Fibroblast of mammary gland (primary cell): ENCODE measurements around the gene SPRED2.

Experiments used
- DNase-seq: peaks from one replicate; pipeline ENCODE4 v3.0.0-alpha.2; 2010; ENCODE audit warnings: low read depth
- H3K4me3 ChIP-seq: 2 replicates; pipeline ENCODE4 v1.5.1; 2011; ENCODE audit warnings: low read depth, mild to moderate bottlenecking, low read length, moderate library complexity; ENCODE audit not compliant: control insufficient read depth
- TF ChIP-seq, protein P1 (sequence below): conservative IDR thresholded peaks from 2 replicates; pipeline ENCODE4 v1.5.1; 2011; ENCODE audit warnings: low read depth, low read length, inconsistent platforms; ENCODE audit not compliant: control insufficient read depth, insufficient read depth

Gene SPRED2

DNA sequence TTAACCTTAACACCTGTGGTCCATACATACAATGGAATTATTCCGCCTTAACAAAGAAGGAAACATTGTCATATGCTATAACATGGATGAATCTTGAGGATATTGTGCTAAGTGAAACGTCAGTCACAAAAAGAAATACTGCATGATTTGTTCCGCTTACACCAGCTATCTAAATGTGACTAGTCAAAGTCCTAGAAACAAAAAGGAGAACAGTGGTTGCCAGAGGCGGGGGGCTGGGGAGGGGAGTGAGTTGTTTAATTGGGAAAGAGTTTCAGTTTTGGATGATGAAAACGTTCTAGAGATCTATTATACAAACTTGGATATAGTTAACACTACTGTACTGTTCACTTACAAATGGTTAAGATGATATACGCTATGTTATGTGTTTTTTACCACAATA is 72.0 kb downstream of the SPRED2 start:
- no peak for DNase-seq
- no peak overlapping the region for H3K4me3 ChIP-seq
- TF ChIP-seq, protein P1, sequence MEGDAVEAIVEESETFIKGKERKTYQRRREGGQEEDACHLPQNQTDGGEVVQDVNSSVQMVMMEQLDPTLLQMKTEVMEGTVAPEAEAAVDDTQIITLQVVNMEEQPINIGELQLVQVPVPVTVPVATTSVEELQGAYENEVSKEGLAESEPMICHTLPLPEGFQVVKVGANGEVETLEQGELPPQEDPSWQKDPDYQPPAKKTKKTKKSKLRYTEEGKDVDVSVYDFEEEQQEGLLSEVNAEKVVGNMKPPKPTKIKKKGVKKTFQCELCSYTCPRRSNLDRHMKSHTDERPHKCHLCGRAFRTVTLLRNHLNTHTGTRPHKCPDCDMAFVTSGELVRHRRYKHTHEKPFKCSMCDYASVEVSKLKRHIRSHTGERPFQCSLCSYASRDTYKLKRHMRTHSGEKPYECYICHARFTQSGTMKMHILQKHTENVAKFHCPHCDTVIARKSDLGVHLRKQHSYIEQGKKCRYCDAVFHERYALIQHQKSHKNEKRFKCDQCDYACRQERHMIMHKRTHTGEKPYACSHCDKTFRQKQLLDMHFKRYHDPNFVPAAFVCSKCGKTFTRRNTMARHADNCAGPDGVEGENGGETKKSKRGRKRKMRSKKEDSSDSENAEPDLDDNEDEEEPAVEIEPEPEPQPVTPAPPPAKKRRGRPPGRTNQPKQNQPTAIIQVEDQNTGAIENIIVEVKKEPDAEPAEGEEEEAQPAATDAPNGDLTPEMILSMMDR, result no peak

DNA sequence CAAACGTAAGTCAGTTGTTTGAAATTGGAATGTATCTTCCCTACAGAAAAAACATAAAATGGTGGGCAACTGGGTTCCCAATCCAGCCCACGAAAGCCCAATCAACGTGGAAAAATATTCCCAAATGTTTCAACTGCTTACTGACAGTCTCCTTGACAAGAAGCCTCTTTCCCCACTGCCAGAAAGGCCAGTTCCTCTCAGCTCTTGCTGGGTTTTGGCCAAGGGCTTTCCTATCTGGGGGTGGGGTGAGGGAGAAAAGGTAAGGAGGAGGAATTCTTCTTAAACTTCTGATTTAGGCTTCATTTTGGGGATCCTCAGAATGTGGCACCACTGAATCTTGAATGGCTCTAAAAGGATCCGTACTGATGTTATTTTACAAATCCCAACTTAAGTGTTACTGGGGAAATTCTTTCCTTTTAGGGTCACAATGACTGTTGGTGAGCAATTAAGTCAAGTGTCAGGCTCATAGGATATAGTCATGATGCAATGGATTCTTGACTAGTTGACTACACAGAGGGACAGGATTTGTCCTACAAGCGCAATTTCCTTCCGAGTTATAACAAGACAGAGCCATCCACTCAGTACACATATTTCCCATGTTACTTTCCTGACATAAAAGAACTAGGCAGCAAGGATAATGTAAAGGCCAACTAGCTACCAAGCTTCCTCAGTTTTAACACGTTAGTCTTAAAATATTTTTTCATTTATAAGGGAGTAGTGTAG is 73.6 kb downstream of the SPRED2 start:
- TF ChIP-seq, protein P1, result no peak
- H3K4me3 ChIP-seq, result no peak overlapping the region
- DNase-seq, result peak; percentile 66

DNA sequence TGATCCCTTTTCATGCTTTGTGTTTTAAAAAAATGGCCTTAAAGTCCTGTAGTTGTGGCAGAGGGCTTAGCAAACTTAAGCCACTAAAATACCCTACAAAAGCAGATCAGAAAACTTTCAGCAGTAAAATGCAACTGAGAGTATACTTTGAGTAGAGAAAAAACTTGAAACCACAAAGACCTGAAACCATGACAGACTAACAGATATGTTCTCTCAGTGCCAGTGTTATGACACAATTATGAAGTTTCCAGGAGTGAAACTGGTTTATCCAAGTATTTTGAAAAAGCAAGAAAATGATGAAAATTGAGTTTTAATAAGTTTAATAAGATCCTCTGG is 74.5 kb downstream of the SPRED2 start:
- DNase-seq, result no peak
- no peak overlapping the region for H3K4me3 ChIP-seq
- TF ChIP-seq, protein P1, result no peak

DNA sequence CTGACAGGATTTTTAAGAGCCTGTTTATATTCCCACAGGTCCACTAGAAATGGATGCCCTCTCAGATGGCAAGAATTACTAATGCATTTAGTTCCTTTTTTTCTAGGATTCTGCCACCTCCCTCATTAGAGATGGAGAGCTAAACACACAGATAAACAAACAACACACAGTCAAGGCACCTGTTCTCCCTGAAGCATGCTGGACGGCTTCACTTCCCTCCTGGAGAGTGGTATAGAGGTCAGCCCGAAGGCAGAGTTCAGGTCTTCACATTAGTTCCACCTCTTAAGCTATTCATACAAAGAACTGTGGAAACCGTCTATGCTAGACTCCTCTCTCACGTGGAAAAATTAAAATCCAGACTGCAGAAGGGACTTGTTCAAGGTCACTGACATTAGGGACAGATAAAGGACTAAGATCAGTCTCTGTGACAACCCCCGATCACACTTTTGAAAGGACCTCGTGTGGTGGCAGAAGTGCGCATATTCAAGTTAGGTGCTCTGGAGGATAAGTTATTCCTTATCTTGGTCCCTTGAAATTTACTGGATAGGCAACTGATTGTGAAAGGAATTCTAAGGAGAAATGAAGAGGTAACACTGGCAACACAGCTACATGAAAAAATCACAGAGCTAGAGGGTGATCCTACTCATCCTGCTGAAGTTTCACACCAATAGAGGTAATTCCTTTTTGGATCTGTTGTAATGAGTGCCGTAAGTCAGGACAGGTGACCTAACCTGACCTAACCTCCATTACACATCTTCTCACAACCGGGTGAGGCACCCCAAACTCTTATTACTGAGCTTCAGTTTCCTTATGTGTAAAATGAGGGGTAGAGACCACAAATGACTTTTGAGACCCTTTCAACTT is 75.1 kb downstream of the SPRED2 start:
- TF ChIP-seq, protein P1, result no peak
- DNase-seq, result no peak
- no peak overlapping the region for H3K4me3 ChIP-seq

DNA sequence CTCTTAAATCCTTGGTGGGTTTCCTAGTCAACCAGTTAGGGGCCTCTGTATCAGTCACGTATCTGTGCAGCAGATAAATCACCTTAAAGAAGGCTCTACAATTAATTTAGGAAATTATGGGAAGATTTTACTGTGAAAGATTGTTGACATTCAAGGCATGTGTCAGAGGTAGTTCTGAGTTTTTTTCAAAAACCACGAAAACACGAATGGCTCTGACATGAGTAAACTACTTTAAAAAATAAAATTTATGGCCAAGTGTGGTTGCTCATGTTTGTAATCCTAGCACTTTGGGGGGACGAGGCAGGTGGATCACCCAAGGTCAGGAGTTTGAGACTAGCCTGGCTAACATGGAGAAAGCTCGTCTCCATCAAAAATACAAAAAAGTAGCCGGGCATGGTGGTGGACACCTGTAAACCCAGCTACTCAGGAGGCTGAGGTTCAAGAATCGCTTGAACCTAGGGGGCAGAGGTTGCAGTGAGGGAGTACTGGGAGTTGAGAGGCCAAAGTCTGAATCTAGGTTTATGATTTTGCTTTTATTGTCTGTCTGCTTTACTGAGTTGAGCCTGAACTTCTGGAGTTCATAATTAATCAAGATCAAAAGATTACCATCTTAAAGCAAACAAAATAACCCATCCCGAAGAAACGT is 77.1 kb downstream of the SPRED2 start:
- TF ChIP-seq, protein P1, result no peak
- DNase-seq, result peak; percentile 48
- H3K4me3 ChIP-seq, result no peak overlapping the region

DNA sequence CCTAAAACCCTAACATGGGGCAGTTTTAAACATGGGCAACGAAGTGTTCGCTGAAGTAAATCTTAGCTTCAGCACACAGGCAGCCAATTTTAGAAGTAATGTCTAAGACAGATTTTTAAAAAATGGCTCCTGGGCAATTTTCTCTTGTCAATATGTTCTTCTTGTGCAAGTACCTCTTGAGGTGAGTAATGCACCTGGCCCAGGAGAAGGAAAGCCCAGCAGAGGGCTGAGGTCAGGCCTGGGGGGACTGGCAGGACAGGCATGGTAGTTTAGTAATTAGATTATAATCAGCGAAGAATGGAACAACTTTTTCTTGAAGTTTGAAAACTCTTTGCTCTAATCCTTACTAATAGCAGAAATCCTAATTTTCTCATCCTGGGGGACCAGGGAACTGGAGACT is 77.6 kb downstream of the SPRED2 start:
- TF ChIP-seq, protein P1, result no peak
- no peak overlapping the region for H3K4me3 ChIP-seq
- no peak for DNase-seq
